H9 (cell line): ENCODE data around the gene PBX4. TPM values are rescaled to one million over a fixed set of nuclear protein-coding genes. Genes with fewer than 3 reads are reported as not detected.

Experiments
- DNase-seq: peaks from one replicate; pipeline ENCODE4 v3.0.0-alpha.2; 2017
- H2AFZ ChIP-seq: one replicate; pipeline ENCODE4 v1.6.1; 2013; ENCODE audit warnings: mild to moderate bottlenecking, low read length, control low read depth, moderate library complexity
- H2AK5ac ChIP-seq: 2 replicates; pipeline ENCODE4 v1.6.1; 2013; ENCODE audit warnings: low read length, control low read depth, mixed read lengths; ENCODE audit not compliant: insufficient read length
- H2BK120ac ChIP-seq: one replicate; pipeline ENCODE4 v1.6.1; 2013; ENCODE audit warnings: low read depth, mild to moderate bottlenecking, low read length, control low read depth, inconsistent platforms; ENCODE audit not compliant: poor library complexity, severe bottlenecking
- H2BK12ac ChIP-seq: 2 replicates; pipeline ENCODE4 v1.6.1; 2013; ENCODE audit warnings: low read length, control low read depth, mixed read lengths, low read depth; ENCODE audit not compliant: insufficient read length
- H2BK15ac ChIP-seq: 2 replicates; pipeline ENCODE4 v1.6.1; 2013; ENCODE audit warnings: low read depth, low read length, control low read depth
- H2BK20ac ChIP-seq: one replicate; pipeline ENCODE4 v1.6.1; 2013; ENCODE audit warnings: low read depth, mild to moderate bottlenecking, low read length, control low read depth, inconsistent platforms; ENCODE audit not compliant: poor library complexity, severe bottlenecking
- H2BK5ac ChIP-seq: 2 replicates; pipeline ENCODE4 v1.6.1; 2013; ENCODE audit warnings: low read length, control low read depth, mixed read lengths; ENCODE audit not compliant: insufficient read length
- H3K14ac ChIP-seq: 2 replicates; pipeline ENCODE4 v1.6.1; 2013; ENCODE audit warnings: low read length, control low read depth; ENCODE audit not compliant: insufficient read depth
- H3K18ac ChIP-seq: 2 replicates; pipeline ENCODE4 v1.6.1; 2013; ENCODE audit warnings: low read depth, mild to moderate bottlenecking, mixed read lengths, low read length, control low read depth; ENCODE audit not compliant: insufficient read length
- H3K23ac ChIP-seq: 2 replicates; pipeline ENCODE4 v1.6.1; 2013; ENCODE audit warnings: low read length, control low read depth, mixed read lengths, low read depth; ENCODE audit not compliant: insufficient read length
- H3K23me2 ChIP-seq: 2 replicates; pipeline ENCODE4 v1.6.1; 2013; ENCODE audit warnings: low read depth, mild to moderate bottlenecking, mixed read lengths, low read length, control low read depth; ENCODE audit not compliant: insufficient read length, poor library complexity, severe bottlenecking
- H3K27ac ChIP-seq: 2 replicates; pipeline ENCODE4 v1.5.1; 2013; ENCODE audit warnings: low read length, control low read depth, mixed read lengths, low read depth; ENCODE audit not compliant: insufficient read length
- H3K27me3 ChIP-seq: 2 replicates; pipeline ENCODE4 v1.6.1; 2013; ENCODE audit warnings: low read length, control low read depth, inconsistent platforms; ENCODE audit not compliant: insufficient read depth
- H3K4ac ChIP-seq: 2 replicates; pipeline ENCODE4 v1.6.1; 2013; ENCODE audit warnings: low read depth, mild to moderate bottlenecking, control low read depth, inconsistent platforms, low read length, moderate library complexity
- H3K4me1 ChIP-seq: 2 replicates; pipeline ENCODE4 v1.6.1; 2013; ENCODE audit warnings: low read length, control low read depth, inconsistent platforms; ENCODE audit not compliant: insufficient read depth
- H3K4me2 ChIP-seq: 2 replicates; pipeline ENCODE4 v1.6.1; 2013; ENCODE audit warnings: low read length, control low read depth, mixed read lengths; ENCODE audit not compliant: insufficient read length, insufficient read depth
- H3K56ac ChIP-seq: 2 replicates; pipeline ENCODE4 v1.6.1; 2013; ENCODE audit warnings: low read depth, mild to moderate bottlenecking, mixed read lengths, low read length, control low read depth; ENCODE audit not compliant: insufficient read length
- H3K79me1 ChIP-seq: 2 replicates; pipeline ENCODE4 v1.6.1; 2013; ENCODE audit warnings: low read depth, mild to moderate bottlenecking, moderate library complexity, low read length, control low read depth, inconsistent platforms; ENCODE audit not compliant: insufficient read depth, poor library complexity, severe bottlenecking
- H3K79me2 ChIP-seq: 2 replicates; pipeline ENCODE4 v1.6.1; 2013; ENCODE audit warnings: low read length, control low read depth, inconsistent platforms; ENCODE audit not compliant: insufficient read depth
- H3K9ac ChIP-seq: 2 replicates; pipeline ENCODE4 v1.6.1; 2013; ENCODE audit warnings: low read length, control low read depth, mixed read lengths; ENCODE audit not compliant: insufficient read length; ENCODE audit errors: extremely low read depth
- H3K9me3 ChIP-seq: one replicate; pipeline ENCODE4 v1.6.1; 2013; ENCODE audit warnings: low read depth, low read length, inconsistent platforms; ENCODE audit not compliant: control insufficient read depth
- H3T11ph ChIP-seq: one replicate; pipeline ENCODE4 v1.6.1; 2013; ENCODE audit warnings: mild to moderate bottlenecking, low read length, control low read depth, inconsistent platforms
- H4K20me1 ChIP-seq: one replicate; pipeline ENCODE4 v1.6.1; 2013; ENCODE audit not compliant: control insufficient read depth, insufficient read length, insufficient read depth
- H4K5ac ChIP-seq: 2 replicates; pipeline ENCODE4 v1.6.1; 2013; ENCODE audit warnings: low read depth, mild to moderate bottlenecking, mixed read lengths, low read length, control low read depth; ENCODE audit not compliant: insufficient read length
- H4K8ac ChIP-seq: replicated peaks from 2 replicates; pipeline ENCODE4 v1.6.1; 2013; ENCODE audit warnings: low read length, control low read depth, mixed read lengths, low read depth; ENCODE audit not compliant: insufficient read length
- H4K91ac ChIP-seq: 2 replicates; pipeline ENCODE4 v1.6.1; 2013; ENCODE audit warnings: low read depth, mild to moderate bottlenecking, moderate library complexity, mixed read lengths, low read length, control low read depth; ENCODE audit not compliant: insufficient read length
- H3K27ac Mint-ChIP-seq, 3 experiments: 2 replicates in 2 of 3; 3 replicates in 1 of 3; pipeline ENCODE4 v1.8.0; 2020 to 2021; ENCODE audit warnings: mixed read lengths in 3 of 3, mild to moderate bottlenecking in 1 of 3, moderate library complexity in 1 of 3
- H3K27me3 Mint-ChIP-seq: 2 replicates; pipeline ENCODE4 v1.8.0; 2021; ENCODE audit warnings: low read depth, mild to moderate bottlenecking, moderate library complexity, mixed read lengths
- H3K36me3 Mint-ChIP-seq, 3 experiments: 2 replicates in 2 of 3; 3 replicates in 1 of 3; pipeline ENCODE4 v1.8.0; 2020 to 2021; ENCODE audit warnings: low read depth in 3 of 3, mixed read lengths in 3 of 3; ENCODE audit not compliant: insufficient read depth in 1 of 3
- H3K4me1 Mint-ChIP-seq, 2 experiments: 2 replicates each; pipeline ENCODE4 v1.8.0; 2020; ENCODE audit warnings: mixed read lengths in 2 of 2
- H3K4me3 Mint-ChIP-seq, 2 experiments: 2 replicates in 1 of 2; 3 replicates in 1 of 2; pipeline ENCODE4 v1.8.0; 2020 to 2021; ENCODE audit warnings: mild to moderate bottlenecking in 2 of 2, mixed read lengths in 2 of 2, moderate library complexity in 1 of 2
- H3K9me3 Mint-ChIP-seq, 2 experiments: 2 replicates in 1 of 2; 3 replicates in 1 of 2; pipeline ENCODE4 v1.8.0; 2020; ENCODE audit warnings: mild to moderate bottlenecking in 2 of 2, mixed read lengths in 2 of 2, moderate library complexity in 1 of 2
- CTCF ChIP-seq: fragments of 200-600 bp; sonication (generic); conservative IDR thresholded peaks from 3 replicates; pipeline ENCODE4 v1.8.0; 2021; ENCODE audit warnings: antibody characterized with exemption, mild to moderate bottlenecking
- WGBS: extraction: QIAGEN DNeasy Blood & Tissue Kit; methylation state at CpG from one replicate; pipeline ENCODE4 v1.1.7; 2013; ENCODE audit warnings: missing lambda C conversion rate, low lambda C conversion rate, mixed read lengths; ENCODE audit not compliant: insufficient read length; ENCODE audit errors: extremely low coverage; 5-methylcytosine and 5-hydroxymethylcytosine counted together
- total RNA-seq: library from RNA; stranded (reverse); gene quantifications from 2 replicates; pipeline ENCODE4 v1.2.1, GENCODE V29; 2021

The PBX4 gene
- total RNA-seq, 1 experiment from 2014 or later = 3.3 TPM

- Histone ChIP-seq H3K9me3 (peaks cover 5% of the 10 kb centered on the region), H3K23ac (no peak overlapping the region), H2AFZ (no peak overlapping the region), H2BK120ac (no peak overlapping the region), H3K4me2 (no peak overlapping the region), H3T11ph (no peak overlapping the region), H4K20me1 (no peaks in the 10 kb centered on the region), H3K23me2 (no peaks in the 10 kb centered on the region), H4K8ac (no peak overlapping the region), H3K4me1 (no peaks in the 10 kb centered on the region), H3K27me3 (no peaks in the 10 kb centered on the region), H2BK15ac (no peak overlapping the region), H3K18ac (no peak overlapping the region), H3K4ac (no peak overlapping the region), H3K27ac (no peak overlapping the region), H4K5ac (no peak overlapping the region), H3K79me2 (peaks cover 4% of the 10 kb centered on the region; the same call in 1 of the 2 replicates), H3K56ac (no peak overlapping the region), H4K91ac (no peak overlapping the region), H2AK5ac (no peak overlapping the region), H2BK5ac (no peak overlapping the region), H3K9ac (no peak overlapping the region), H3K79me1 (peaks cover 12% of the 10 kb centered on the region), H3K14ac (no peak overlapping the region), H2BK12ac (no peak overlapping the region), H2BK20ac (no peak overlapping the region)
- H3K9me3 Mint-ChIP-seq = peaks cover 3 to 4% of the 10 kb centered on the region in 2 experiments; a peak in 3 of 5 replicates
- H3K27ac Mint-ChIP-seq = peak overlapping the region in 1 of 3 experiments; percentile 68; a peak in 1 of 7 replicates
- no peak overlapping the region for H3K4me3 Mint-ChIP-seq
- no peak for TF ChIP-seq CTCF
- WGBS = no CpG with 5 or more reads among the region's 7 CpGs
- no peak for DNase-seq
- peaks cover 8 to 14% of the 10 kb centered on the region in 2 experiments for H3K4me1 Mint-ChIP-seq
- no peaks in the 10 kb centered on the region for H3K27me3 Mint-ChIP-seq
- peaks cover 19 to 65% (median 57%) of the 10 kb centered on the region in 3 experiments for H3K36me3 Mint-ChIP-seq
Observed at GRCh38 chr19:19524053-19524452, 94.4 kb downstream of the PBX4 start.
